Stromal cell of bone marrow (primary cell): ENCODE results near the gene UBL4B.

Experiments
- DNase-seq: peaks from one replicate; pipeline ENCODE4 v3.0.0-alpha.2; 2012; ENCODE audit warnings: low read depth

Gene UBL4B

GRCh38 chr1:110158261-110158660 lies 46.0 kb downstream of the UBL4B start:
- DNase-seq = no peak

- DNase-seq = no peak
These were observed 46.9 kb downstream of the UBL4B start for GRCh38 chr1:110159168-110159567.

DNA sequence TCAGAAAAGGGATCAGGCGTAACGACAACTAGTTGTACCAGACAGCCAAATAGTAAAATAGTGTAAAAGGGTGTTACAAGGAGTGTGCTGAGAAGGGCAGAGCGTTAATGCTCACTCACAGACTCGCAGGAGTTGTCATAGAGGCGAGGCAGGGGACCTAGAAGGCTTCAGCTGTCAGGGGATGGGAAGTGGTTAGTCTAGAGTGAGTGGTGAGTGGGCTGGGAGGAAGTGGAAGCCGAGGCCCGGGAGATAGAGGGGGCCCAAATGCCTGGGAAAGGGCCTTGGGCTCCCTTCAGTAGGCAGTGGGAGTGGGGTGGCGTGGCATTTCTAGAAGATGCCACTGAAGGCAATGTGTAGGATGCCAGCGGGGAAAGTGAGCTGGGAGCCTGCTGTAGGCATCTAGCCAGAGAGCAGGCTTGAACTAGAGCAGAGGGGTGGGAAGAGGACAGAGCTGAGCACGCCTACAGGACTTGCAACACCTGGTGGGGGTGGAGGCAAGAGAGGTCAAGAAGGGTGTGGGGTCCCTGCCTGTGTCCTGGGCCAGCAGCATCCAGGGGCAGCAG lies 48.4 kb downstream of the UBL4B start:
- DNase-seq = no peak

DNA sequence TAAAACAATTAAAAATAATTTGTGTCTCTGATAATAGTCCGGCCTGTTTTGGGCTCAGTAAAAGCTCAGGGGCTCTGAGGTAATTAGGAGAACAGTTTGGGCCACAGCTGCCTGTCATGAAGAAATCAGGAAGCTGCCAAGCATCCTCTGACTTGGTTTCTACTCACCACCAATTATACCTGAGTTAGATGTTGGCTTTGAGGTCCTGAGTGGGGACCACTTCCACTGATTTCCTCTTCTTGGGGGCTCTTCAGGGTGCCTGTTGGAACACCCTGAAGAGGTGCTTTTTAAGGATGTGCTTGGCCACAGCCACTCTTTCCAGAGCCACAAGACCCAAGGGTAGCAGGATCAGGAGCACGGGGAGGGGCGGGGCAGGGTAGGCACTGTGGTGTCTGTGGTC lies 48.9 kb downstream of the UBL4B start:
- no peak for DNase-seq

GRCh38 chr1:110161849-110162248 lies 49.6 kb downstream of the UBL4B start:
- DNase-seq = no peak
